Vagina (tissue), 2 donors: Measurements from ENCODE around the gene PDE4DIP. TPM values are rescaled to one million over a fixed set of nuclear protein-coding genes. Genes with fewer than 3 reads are reported as not detected.
"Not testable (repeated sequence)": the region's sequence is repeated elsewhere in the genome, so short reads cannot be mapped to it uniquely, and the experiment has no call there.

Source experiments
- DNase-seq, 2 donors: peaks; one replicate each; pipeline ENCODE4 v3.0.0-alpha.2; 2017; ENCODE audit errors: extremely low spot score in 2 of 2
- H3K27ac ChIP-seq: fragments of 200-600 bp; sonication (generic); one replicate; pipeline ENCODE4 v1.5.1; 2019
- H3K27me3 ChIP-seq: fragments of 200-600 bp; sonication (generic); one replicate; pipeline ENCODE4 v1.5.1; 2019
- H3K36me3 ChIP-seq, 2 donors: fragments of 200-600 bp; sonication (generic); one replicate each; pipeline ENCODE4 v1.5.1; 2017 to 2019
- H3K4me1 ChIP-seq: fragments of 200-600 bp; sonication (generic); one replicate; pipeline ENCODE4 v1.5.1; 2019
- H3K4me3 ChIP-seq, 2 donors: fragments of 200-600 bp; sonication (generic); 1 replicate in 1 of 2; 2 replicates in 1 of 2; pipeline ENCODE4 v1.5.1; 2016 to 2019
- H3K9me3 ChIP-seq: fragments of 200-600 bp; sonication (generic); one replicate; pipeline ENCODE4 v1.5.1; 2019
- POLR2AphosphoS5 ChIP-seq, 2 donors: sonication (generic); formaldehyde crosslinking; IDR thresholded peaks; one replicate each; pipeline ENCODE4 v1.9.0; 2017; ENCODE audit warnings: antibody characterized with exemption in 2 of 2, mild to moderate bottlenecking in 2 of 2, low read depth in 1 of 2; ENCODE audit not compliant: insufficient read depth in 1 of 2
- intact Hi-C: fragments of 100-400 bp; cut with DNase I; formaldehyde crosslinking; loops from one replicate; pipeline ENCODE4 v1.15.1; 2023
- total RNA-seq: library from RNA; depleted of rRNA; stranded (reverse); fragments of >200 nt; gene quantifications from one replicate; pipeline ENCODE4 v1.2.3, GENCODE V29; 2016

PDE4DIP gene
- total RNA-seq, 1 donor from 2014 or later: 32.4 TPM

DNA sequence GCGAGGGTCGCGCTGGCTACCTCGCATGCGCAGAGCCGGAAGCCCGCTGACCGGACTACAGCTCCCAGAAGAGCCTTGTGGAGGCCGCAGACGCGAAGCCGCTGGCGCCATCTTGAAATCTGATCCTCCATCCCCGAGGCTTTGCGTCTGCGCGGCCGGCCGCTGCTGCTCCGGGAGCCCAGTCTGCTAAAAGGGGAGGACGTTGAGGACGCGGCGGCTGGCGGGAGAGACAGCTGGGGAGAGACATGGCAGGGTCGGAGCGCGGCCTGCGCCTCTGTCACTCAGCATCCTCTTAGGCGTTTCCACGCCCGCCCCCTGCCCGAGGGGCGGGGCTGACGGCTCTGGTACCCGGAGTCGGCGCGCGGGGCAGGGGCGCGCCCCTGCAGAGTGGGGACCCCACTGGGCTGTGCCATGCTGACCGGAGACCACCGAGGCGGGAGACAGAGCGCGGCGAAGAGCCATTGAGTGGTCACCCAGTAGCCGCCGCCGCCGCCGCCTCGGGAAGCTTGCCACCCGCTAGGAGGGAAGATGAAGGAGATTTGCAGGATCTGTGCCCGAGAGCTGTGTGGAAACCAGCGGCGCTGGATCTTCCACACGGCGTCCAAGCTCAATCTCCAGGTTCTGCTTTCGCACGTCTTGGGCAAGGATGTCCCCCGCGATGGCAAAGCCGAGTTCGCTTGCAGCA lies 108.2 kb downstream of the PDE4DIP start:
- H3K36me3 ChIP-seq, DNase-seq, H3K4me1 ChIP-seq, H3K9me3 ChIP-seq, intact Hi-C loops, H3K27me3 ChIP-seq: not testable (repeated sequence)
- Histone ChIP-seq H3K27ac (peak overlapping the region; percentile 70), H3K4me3 (peak overlapping the region; percentile 52 to 56)
- TF ChIP-seq POLR2AphosphoS5 (IDR thresholded peaks at IDR 0.05; ENCODE audit: insufficient read depth in 1 of 2, low read depth in 1 of 2): peak in 1 of 2 donors; percentile 17

DNA sequence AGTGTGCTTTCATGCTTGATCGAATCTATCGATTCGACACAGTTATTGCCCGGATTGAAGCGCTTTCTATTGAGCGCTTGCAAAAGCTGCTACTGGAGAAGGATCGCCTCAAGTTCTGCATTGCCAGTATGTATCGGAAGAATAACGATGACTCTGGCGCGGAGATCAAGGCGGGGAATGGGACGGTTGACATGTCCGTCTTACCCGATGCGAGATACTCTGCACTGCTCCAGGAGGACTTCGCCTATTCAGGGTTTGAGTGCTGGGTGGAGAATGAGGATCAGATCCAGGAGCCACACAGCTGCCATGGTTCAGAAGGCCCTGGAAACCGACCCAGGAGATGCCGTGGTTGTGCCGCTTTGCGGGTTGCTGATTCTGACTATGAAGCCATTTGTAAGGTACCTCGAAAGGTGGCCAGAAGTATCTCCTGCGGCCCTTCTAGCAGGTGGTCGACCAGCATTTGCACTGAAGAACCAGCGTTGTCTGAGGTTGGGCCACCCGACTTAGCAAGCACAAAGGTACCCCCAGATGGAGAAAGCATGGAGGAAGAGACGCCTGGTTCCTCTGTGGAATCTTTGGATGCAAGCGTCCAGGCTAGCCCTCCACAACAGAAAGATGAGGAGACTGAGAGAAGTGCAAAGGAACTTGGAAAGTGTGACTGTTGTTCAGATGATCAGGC lies 108.8 kb downstream of the PDE4DIP start:
- intact Hi-C loops, H3K9me3 ChIP-seq, H3K4me1 ChIP-seq, H3K36me3 ChIP-seq, H3K27me3 ChIP-seq: not testable (repeated sequence)
- DNase-seq: peak; percentile 58 to 85
- Histone ChIP-seq H3K27ac (peak overlapping the region; percentile 70), H3K4me3 (peak overlapping the region; percentile 52 to 56)

DNA sequence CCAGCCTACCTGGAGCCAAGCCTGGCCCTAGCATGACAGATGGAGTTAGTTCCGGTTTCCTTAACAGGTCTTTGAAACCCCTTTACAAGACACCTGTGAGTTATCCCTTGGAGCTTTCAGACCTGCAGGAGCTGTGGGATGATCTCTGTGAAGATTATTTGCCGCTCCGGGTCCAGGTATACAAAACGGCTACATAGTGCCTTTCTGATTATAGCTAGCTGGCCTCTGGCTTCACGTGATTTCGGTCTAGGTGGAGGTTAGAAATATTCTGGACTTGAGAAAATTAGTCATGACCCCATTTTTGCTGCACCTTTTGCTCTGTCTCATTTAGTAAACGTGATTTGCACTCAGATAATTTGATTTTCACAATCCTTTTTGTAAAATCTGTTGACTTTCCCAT lies 109.5 kb downstream of the PDE4DIP start:
- H3K9me3 ChIP-seq, H3K27ac ChIP-seq, DNase-seq, intact Hi-C loops, H3K27me3 ChIP-seq, H3K36me3 ChIP-seq, H3K4me1 ChIP-seq: not testable (repeated sequence)
- peak overlapping the region in 1 of 2 donors; percentile 52 for H3K4me3 ChIP-seq

DNA sequence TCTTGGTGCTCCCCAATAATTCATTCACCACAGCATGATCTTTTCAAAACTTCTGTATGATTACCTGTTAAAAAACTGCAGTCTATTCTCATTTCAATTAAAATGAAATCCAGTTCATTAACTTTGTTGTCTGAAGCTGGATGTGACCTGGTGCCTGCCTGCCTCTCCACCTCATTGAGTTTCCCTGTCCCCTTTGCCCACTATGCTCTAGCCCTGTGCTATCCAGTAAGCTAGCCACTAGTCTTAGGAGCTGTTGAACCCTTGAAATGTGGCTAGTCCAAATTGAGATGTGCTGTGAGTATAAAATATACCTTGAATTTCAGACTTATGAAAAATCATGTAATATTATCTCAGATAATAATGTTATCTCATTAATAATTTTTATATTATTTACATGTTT lies 114.1 kb downstream of the PDE4DIP start:
- DNase-seq, H3K27me3 ChIP-seq, H3K9me3 ChIP-seq, intact Hi-C loops, H3K4me1 ChIP-seq, H3K36me3 ChIP-seq, H3K4me3 ChIP-seq, H3K27ac ChIP-seq: not testable (repeated sequence)

DNA sequence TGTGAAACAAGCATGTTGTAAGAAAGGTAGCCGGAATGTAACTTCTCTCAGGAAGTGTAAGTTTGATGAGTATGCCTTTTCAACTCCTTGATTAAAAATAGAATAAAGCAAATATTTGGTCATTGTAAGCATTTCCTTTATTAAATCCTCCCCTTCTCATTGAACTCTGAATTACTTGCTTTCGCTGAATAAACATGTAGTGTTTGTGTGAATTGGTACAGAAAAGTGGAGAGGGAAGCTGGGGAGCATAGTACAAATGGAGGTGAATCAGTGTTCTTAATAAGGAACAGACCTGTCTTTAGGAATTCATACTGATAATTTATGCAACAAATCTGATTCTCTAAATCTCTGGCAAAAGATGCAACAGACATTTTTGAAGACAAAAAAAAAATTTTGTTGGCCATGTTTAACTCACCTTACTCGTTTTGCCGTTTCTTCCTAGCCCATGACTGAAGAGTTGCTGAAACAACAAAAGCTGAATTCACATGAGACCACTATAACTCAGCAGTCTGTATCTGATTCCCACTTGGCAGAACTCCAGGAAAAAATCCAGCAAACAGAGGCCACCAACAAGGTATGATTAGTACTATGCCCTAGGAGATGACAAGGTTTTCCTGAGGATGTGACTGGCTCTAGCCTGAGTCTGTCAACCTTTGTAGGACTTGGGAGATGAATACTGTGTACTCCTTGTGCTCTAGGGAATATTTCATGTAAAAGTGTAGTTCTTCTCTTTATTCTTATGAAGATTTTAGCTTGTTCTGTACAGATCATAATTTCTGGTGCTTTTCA lies 116.2 kb downstream of the PDE4DIP start:
- H3K4me3 ChIP-seq, H3K36me3 ChIP-seq, H3K9me3 ChIP-seq, H3K4me1 ChIP-seq, H3K27ac ChIP-seq, DNase-seq, intact Hi-C loops, H3K27me3 ChIP-seq: not testable (repeated sequence)

DNA sequence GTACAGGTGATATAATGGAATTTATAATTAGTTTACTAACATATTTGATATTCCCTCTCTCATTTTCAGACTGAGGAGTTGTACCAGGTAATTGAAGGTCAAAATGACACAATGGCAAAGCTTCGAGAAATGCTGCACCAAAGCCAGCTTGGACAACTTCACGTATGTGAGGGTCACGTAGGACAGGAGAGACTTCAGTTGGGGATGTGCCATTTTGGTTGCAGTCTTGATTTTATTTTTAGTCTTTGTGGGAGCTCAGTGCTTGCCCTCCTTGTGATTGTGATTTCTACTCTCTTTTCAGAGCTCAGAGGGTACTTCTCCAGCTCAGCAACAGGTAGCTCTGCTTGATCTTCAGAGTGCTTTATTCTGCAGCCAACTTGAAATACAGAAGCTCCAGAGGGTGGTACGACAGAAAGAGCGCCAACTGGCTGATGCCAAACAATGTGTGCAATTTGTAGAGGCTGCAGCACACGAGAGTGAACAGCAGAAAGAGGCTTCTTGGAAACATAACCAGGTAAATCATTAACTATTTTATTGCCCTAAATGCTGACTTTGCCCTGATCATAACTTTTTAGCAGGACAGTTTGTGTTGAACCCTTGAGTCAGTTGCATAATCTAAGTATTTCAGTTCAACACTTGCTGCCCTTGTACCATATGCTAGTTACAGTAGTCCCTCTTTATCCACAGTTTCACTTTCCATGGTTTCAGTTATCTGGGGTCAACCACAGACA lies 118.1 kb downstream of the PDE4DIP start:
- H3K36me3 ChIP-seq, intact Hi-C loops, H3K4me1 ChIP-seq, H3K27me3 ChIP-seq, H3K27ac ChIP-seq, H3K4me3 ChIP-seq, H3K9me3 ChIP-seq, DNase-seq: not testable (repeated sequence)

DNA sequence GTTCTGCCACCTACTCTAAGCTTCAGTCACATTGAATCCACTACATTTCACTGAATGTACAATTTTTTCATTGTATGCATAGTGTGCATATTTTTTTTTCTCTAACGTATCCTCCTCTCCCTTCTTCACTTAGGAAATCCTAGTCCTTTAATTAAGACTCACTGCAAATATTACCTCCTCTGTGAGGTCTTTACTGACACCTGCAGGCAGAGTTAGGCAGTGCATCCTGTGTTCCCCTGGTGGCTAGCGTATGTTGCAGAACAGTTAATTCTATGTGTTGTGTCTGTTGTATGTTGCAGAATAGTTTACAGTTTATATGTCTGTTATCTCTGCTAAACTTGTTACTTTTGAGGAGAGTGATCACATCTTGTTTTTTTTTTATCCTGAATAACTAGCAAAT lies 121.9 kb downstream of the PDE4DIP start:
- H3K27ac ChIP-seq, H3K4me3 ChIP-seq, DNase-seq, H3K27me3 ChIP-seq, H3K36me3 ChIP-seq, intact Hi-C loops, H3K4me1 ChIP-seq, H3K9me3 ChIP-seq: not testable (repeated sequence)

DNA sequence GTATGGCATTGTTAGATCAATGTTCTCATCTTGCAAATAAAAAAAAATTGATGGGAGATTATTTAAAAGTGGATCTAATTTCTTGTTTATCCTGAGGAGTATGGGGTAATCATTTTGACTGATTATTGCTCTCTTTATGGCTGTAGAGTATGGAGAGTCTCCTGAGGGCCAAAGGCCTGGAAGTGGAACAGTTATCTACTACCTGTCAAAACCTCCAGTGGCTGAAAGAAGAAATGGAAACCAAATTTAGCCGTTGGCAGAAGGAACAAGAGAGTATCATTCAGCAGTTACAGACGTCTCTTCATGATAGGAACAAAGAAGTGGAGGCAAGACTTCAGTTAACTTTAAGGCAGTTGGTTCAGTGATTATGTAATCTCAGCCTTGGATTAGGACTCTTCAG lies 123.4 kb downstream of the PDE4DIP start:
- H3K4me3 ChIP-seq, H3K36me3 ChIP-seq, H3K27me3 ChIP-seq, H3K4me1 ChIP-seq, H3K9me3 ChIP-seq, H3K27ac ChIP-seq, intact Hi-C loops, DNase-seq: not testable (repeated sequence)

DNA sequence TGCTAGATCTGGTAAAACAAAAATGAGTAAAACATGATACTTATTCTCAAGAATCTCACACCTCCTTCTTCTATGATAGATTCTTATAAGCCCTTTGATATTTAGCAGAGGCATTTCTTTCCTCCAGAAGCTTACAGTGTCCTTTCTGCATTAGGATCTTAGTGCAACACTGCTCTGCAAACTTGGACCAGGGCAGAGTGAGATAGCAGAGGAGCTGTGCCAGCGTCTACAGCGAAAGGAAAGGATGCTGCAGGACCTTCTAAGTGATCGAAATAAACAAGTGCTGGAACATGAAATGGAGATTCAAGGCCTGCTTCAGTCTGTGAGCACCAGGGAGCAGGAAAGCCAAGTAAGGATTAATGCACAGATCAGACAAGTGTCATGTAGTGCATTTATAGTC lies 124.5 kb downstream of the PDE4DIP start:
- H3K4me1 ChIP-seq, H3K27me3 ChIP-seq, H3K9me3 ChIP-seq, intact Hi-C loops, H3K27ac ChIP-seq, H3K4me3 ChIP-seq, DNase-seq, H3K36me3 ChIP-seq: not testable (repeated sequence)

DNA sequence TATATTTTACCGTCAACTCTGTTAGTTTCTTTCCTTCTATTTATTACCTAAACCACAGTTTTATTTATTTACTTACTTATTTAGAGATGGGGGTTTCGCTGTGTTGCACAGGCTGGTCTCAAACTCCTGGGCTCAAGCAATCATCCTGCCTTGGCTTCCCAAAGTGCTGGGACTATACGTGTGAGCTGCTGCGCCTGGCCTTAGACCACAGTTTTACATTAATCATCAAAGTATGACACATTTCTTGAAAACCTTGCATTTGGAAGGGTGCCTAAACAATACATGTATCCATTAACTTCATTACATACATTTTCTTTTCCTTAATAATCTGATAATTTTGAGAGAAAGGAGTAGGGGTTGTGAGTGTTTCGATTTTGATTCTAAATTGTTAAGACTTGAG lies 124.9 kb downstream of the PDE4DIP start:
- H3K4me1 ChIP-seq, H3K27me3 ChIP-seq, H3K27ac ChIP-seq, H3K9me3 ChIP-seq, DNase-seq, intact Hi-C loops, H3K4me3 ChIP-seq, H3K36me3 ChIP-seq: not testable (repeated sequence)

DNA sequence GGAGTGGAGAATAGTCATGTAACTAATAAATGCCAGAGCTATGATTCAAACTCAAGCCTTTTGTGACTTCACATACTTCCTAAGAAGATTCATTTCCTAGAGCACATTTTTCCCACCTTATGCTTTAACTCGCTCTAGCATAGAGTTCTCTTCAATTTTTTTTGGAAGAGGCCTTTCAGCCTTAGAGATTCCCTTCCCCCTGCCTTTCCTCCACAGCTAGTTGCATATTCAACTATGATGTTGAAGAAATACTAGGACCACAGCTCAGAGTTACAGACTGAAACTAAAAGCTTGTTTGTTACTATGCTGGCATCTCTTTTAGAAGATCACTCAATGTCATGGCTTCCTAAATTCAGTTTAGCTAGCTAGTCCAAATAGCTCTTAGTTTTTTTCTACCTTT lies 131.2 kb downstream of the PDE4DIP start:
- H3K4me3 ChIP-seq, intact Hi-C loops, DNase-seq, H3K4me1 ChIP-seq, H3K27me3 ChIP-seq, H3K27ac ChIP-seq, H3K9me3 ChIP-seq: not testable (repeated sequence)
- H3K36me3 ChIP-seq: peaks cover 0 to 28% of the 10 kb centered on the region in 2 donors

DNA sequence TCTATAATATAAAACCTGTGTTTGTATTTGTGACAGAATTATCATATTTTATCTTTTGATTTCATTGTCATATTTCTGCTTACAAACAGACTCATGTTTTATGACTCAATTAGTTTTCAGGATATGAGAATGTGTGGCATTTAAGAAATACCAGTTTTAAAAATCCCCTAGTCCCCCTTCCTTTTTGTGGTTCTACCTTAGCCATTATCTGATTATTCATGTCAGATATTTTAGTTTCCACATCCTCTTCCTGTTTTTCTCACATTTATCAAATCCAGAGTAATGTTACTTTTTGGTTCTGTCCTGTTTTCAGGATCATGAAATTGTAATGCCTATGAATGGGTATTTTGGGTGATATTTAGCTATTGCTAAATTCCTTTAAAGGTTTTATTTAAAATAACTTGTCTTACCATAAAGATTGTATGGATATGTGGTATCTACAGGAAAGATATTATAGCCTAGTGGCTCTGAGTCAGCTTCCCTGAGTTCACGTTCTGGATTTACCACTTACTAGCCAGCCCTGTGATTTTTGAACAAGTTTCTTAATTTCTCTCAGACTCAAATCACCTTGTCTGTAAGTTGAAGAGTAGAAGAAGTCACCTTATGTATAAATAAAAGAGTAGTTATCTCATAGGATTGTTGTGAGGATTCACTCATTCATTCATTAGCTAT lies 131.8 kb downstream of the PDE4DIP start:
- H3K9me3 ChIP-seq, H3K4me1 ChIP-seq, H3K27me3 ChIP-seq, H3K27ac ChIP-seq, DNase-seq, H3K4me3 ChIP-seq, intact Hi-C loops: not testable (repeated sequence)
- H3K36me3 ChIP-seq: peaks cover 0 to 32% of the 10 kb centered on the region in 2 donors
